ENCODE data around the gene UBA1. TPM values are rescaled to one million over a fixed set of nuclear protein-coding genes. Genes with fewer than 3 reads are reported as not detected.

The UBA1 gene
- total RNA-seq, 1 donor from 2014 or later: 168 TPM

DNA sequence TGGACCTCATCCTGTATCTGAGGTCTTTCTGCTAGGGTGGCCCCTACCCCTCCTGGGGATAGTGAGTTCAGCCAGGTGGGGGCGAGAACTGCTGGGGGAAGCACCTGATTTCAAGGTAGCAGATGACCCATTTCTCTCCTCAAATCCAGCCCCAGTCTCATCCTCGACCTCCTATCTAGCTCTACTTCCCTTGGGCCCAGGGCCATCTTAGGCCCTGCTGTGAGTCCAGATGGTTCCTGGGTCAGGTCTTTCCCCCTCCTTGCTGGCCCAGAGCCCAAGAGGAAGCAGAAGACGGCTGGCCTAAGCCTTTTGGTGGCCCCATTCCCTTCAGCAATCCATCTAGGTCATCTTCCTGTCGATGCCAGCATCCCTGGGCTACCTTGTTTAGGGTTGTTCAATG is 28.1 kb downstream of the UBA1 start:
- Histone ChIP-seq H3K27me3 (no peaks in the 10 kb centered on the region), H3K36me3 (peaks cover 0 to 34% of the 10 kb centered on the region in 2 donors), H3K4me3 (no peak overlapping the region), H3K9me3 (no peaks in the 10 kb centered on the region), H3K27ac (no peak overlapping the region), H3K4me1 (peaks cover 29% of the 10 kb centered on the region)
- TF ChIP-seq POLR2A (IDR thresholded peaks at IDR 0.05) (no peak), POLR2AphosphoS5 (IDR thresholded peaks at IDR 0.05; ENCODE audit: insufficient read depth in 1 of 2, low read depth in 1 of 2) (no peak)
- TF ChIP-seq, protein P1, sequence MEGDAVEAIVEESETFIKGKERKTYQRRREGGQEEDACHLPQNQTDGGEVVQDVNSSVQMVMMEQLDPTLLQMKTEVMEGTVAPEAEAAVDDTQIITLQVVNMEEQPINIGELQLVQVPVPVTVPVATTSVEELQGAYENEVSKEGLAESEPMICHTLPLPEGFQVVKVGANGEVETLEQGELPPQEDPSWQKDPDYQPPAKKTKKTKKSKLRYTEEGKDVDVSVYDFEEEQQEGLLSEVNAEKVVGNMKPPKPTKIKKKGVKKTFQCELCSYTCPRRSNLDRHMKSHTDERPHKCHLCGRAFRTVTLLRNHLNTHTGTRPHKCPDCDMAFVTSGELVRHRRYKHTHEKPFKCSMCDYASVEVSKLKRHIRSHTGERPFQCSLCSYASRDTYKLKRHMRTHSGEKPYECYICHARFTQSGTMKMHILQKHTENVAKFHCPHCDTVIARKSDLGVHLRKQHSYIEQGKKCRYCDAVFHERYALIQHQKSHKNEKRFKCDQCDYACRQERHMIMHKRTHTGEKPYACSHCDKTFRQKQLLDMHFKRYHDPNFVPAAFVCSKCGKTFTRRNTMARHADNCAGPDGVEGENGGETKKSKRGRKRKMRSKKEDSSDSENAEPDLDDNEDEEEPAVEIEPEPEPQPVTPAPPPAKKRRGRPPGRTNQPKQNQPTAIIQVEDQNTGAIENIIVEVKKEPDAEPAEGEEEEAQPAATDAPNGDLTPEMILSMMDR (IDR thresholded peaks at IDR 0.05): no peak
- DNase-seq (ENCODE audit: extremely low spot score in 2 of 2): no peak
- intact Hi-C loops (cut with DNase I): no loop called here

DNA sequence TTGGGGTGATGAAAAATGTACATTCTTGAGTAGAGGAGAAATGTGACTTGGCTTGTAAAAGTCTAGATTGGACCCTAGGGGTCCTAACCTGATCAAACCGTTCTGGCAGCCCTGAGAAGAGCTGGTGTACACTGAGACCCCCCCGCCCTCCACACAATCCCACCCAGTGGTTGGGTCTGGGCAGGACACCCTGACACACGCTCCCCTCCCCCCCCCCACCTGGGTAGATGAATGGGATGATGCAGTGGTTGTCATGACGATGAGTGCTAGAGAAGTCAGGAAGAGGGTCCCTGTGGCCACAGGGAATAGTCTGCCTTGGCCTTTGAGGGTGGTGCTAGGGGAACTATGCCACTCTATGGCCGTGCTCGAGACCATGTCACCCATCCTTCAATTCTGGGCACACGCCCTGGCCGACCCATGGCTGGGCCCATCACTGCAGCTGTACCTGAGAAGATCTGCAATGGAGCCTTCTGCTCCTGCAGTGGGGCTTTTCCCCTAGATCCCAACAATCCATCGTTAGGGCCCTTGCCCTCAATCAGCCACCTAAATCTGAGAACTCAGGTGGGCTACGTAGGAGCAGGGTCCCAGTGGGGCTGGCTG is 29.2 kb downstream of the UBA1 start:
- no peak for DNase-seq (ENCODE audit: extremely low spot score in 2 of 2)
- Histone ChIP-seq H3K9me3 (no peaks in the 10 kb centered on the region), H3K4me3 (no peak overlapping the region), H3K36me3 (peaks cover 0 to 40% of the 10 kb centered on the region in 2 donors), H3K27ac (no peak overlapping the region), H3K27me3 (no peaks in the 10 kb centered on the region), H3K4me1 (peaks cover 21% of the 10 kb centered on the region)
- intact Hi-C loops (cut with DNase I): no loop called here
- no peak for TF ChIP-seq POLR2A (IDR thresholded peaks at IDR 0.05)
- TF ChIP-seq, protein P1 (IDR thresholded peaks at IDR 0.05): no peak
- no peak for TF ChIP-seq POLR2AphosphoS5 (IDR thresholded peaks at IDR 0.05; ENCODE audit: insufficient read depth in 1 of 2, low read depth in 1 of 2)

DNA sequence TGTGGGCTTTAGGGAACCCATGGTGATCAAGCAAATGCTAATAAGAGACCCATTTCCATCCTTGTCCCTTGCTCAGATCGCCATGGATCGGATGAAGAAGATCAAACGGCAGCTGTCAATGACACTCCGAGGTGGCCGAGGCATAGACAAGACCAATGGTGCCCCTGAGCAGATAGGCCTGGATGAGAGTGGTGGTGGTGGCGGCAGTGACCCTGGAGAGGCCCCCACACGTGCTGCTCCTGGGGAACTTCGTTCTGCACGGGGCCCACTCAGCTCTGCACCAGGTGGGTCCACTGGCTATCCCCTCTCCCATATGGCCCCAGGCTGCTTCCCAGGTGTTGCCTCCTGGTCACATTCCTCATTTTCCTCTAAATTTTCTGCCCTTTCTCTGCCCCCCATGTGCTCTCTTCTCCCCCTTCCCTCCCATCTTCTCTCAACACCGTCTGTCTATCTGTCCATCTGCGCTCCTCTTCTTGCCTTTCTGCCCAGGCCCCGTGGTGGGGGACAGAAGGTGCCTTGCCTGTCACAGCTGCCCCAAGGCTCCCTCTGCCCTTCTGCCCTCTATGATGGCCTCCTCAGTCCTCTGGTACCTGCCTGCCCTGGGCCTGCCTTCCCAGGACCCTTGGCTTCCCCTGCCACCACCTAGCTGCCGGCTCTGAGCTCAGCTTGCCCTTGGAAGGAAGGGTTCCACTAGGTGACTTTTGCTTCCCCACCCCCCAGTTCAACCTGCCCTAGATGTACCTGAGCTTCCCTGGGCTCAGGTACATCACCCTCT is 30.0 kb downstream of the UBA1 start:
- TF ChIP-seq, protein P1 (IDR thresholded peaks at IDR 0.05): no peak
- no peak for TF ChIP-seq POLR2AphosphoS5 (IDR thresholded peaks at IDR 0.05; ENCODE audit: insufficient read depth in 1 of 2, low read depth in 1 of 2)
- TF ChIP-seq POLR2A (IDR thresholded peaks at IDR 0.05): no peak
- intact Hi-C loops (cut with DNase I): no loop called here
- Histone ChIP-seq H3K4me1 (peaks cover 21% of the 10 kb centered on the region), H3K4me3 (no peak overlapping the region), H3K36me3 (peaks cover 0 to 44% of the 10 kb centered on the region in 2 donors), H3K9me3 (no peaks in the 10 kb centered on the region), H3K27me3 (no peaks in the 10 kb centered on the region), H3K27ac (no peak overlapping the region)
- DNase-seq (ENCODE audit: extremely low spot score in 2 of 2): no peak

DNA sequence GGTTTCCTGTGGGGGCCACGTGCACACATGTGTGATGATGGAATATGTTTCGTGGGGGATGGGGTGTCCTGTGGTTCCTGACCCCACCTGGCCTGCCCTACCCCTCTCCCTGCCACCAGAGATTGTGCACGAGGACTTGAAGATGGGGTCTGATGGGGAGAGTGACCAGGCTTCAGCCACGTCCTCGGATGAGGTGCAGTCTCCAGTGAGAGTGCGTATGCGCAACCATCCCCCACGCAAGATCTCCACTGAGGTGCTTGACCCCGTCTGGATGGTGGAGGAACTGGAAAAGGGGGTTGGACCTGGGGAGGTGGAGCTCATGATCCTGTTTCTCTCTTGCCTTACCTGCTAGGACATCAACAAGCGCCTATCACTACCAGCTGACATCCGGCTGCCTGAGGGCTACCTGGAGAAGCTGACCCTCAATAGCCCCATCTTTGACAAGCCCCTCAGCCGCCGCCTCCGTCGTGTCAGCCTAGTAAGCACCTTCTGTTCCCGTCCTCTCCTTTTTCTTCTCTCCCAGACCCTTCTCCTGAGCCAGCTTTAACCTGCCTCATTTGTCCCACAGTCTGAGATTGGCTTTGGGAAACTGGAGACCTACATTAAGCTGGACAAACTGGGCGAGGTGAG is 30.8 kb downstream of the UBA1 start:
- DNase-seq (ENCODE audit: extremely low spot score in 2 of 2): no peak
- Histone ChIP-seq H3K4me1 (peaks cover 17% of the 10 kb centered on the region), H3K27ac (no peak overlapping the region), H3K27me3 (no peaks in the 10 kb centered on the region), H3K9me3 (no peaks in the 10 kb centered on the region), H3K4me3 (no peak overlapping the region), H3K36me3 (peaks cover 0 to 50% of the 10 kb centered on the region in 2 donors)
- intact Hi-C loops (cut with DNase I): no loop called here
- TF ChIP-seq POLR2A (IDR thresholded peaks at IDR 0.05) (no peak), POLR2AphosphoS5 (IDR thresholded peaks at IDR 0.05; ENCODE audit: insufficient read depth in 1 of 2, low read depth in 1 of 2) (no peak)
- TF ChIP-seq, protein P1 (IDR thresholded peaks at IDR 0.05): no peak

Data from vagina (tissue), 2 donors.